GM19239 (cell line): ENCODE data around the gene DAGLB.
"Not testable (repeated sequence)": the region's sequence is repeated elsewhere in the genome, so short reads cannot be mapped to it uniquely, and the experiment has no call there.

Experiments
- DNase-seq: peaks from one replicate; pipeline ENCODE4 v3.0.0; 2011; ENCODE audit warnings: low spot score; ENCODE audit not compliant: insufficient read length
- FAIRE-seq: peaks from 2 replicates; lab custom pipeline; 2011; peaks lifted over from hg19 to GRCh38; lab: Jason Lieb, UNC

The DAGLB gene

DNA sequence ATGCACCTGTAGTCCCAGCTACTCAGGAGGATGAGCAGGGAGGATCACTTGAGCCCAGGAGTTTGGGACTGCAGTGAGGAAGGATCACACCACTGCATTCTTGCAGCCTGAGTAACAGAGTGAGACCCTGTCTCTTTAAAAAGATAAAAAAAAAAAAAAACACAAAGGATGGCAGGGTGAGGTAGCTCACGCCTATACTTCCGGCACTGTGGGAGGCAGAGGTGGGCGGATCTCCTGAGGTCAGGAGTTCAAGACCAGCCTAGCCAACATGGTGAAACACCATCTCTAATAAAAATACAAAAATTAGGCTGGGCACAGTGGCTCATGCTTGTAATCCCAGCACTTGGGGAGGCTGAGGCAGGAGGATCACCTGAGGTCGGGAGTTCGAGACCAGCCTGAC is 15.9 kb upstream of the DAGLB start:
- FAIRE-seq: not testable (repeated sequence)

DNA sequence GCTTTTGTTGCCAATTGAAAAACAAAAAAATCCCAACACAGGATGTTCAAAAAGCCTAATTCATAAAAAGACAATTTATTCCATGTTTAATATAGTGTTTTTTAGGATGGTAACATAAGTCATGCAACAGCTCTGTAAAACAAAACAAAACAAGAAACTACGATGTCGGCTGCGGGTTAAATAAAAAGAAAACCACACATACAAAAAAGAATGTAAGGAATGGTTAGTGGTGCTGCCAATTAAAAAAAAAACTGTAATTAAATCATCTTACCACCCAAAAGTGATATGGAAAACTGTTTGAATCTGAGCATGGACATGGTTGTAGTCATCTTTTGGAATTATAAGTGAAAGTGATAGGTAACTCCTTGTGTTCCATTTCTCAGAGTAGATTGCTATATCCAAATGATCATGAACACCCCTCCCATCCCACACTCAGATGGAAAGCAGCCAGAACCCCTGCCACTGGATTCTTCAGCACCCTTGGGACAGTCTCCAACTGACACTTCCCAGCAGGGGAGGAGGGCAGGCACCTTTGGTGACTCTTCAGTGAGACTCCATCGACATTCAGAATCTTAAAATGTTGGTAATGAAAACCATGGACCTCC is 14.3 kb upstream of the DAGLB start:
- no peak for DNase-seq
- no peak for FAIRE-seq

More for the DNA sequence above, 15.9 kb upstream of the DAGLB start:
- DNase-seq: not testable (repeated sequence)

DNA sequence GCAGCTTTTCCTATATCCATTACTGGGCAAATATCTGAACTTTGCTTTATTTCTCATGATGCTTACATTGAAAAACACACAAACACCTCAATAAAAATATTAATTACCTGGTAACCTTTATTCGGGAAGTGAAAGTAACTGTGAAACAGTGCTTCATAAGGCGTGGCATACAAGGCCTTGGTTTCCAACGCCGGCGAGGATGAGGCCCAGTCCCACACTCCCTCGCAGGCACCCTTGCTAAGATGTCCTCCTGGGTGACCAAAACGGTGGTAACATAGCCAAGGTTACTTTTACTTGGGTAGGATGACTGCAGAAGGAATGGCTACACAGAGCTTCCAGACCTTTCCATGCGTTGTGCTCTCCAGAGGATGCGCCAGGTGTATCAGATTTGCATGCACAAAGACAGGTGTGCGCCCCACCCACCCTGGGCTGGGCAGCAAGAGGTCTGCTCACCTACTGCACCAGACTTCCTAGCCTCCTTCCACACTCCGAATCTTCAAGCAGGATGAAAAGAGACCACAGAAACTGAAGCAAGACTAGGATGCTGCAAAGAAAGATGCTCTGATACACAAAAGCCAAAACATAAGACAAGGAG is 13.3 kb upstream of the DAGLB start:
- DNase-seq: no peak
- FAIRE-seq: no peak

DNA sequence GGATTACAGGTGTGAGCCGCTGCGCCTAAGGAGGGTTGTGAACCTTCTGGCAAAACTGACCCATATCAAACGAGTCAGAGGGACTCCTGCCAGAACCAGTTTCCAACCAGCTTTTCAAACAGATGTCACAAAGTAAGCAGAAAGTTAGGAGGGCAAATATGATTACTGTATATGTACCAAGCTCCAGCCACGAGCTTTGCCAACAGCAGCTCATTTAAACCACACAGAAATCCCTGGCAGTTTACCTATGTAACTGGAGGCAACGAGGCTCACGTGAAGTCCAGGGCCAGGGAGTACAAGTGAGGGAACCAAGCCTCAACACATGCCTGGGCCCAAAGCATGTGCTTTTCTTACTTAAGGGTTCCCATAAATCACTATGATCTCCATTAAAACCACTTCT is 12.5 kb upstream of the DAGLB start:
- DNase-seq: no peak

GRCh38 chr7:6458676-6459075 is 10.9 kb upstream of the DAGLB start:
- not testable (repeated sequence) for DNase-seq, FAIRE-seq

More for the DNA sequence above, 12.5 kb upstream of the DAGLB start:
- FAIRE-seq: no peak

GRCh38 chr7:6453734-6454133 is 6.0 kb upstream of the DAGLB start:
- DNase-seq (no peak), FAIRE-seq (no peak)

GRCh38 chr7:6451224-6451705 is 3.5 kb upstream of the DAGLB start:
- FAIRE-seq (no peak), DNase-seq (no peak)

- not testable (repeated sequence) for DNase-seq, FAIRE-seq
Measured at GRCh38 chr7:6450591-6450990, 2.8 kb upstream of the DAGLB start.

DNA sequence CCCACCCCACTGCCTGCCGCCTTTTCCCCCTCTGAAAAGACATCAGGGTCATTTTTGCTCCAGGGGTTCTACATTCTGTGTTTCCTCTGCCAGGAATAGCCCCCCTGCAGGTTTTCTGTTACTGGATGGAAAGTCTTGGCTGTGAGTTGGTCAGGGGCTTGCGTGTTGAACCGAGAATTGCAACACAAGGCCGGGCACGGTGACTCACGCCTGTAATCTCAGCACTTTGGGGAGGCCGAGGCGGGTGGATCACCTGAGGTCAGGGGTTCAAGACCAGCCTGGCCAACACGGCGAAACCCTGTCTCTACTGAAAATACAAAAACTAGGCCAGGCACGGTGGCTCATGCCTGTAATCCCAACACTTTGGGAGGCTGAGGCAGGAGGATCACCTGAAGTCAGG is 2.1 kb upstream of the DAGLB start:
- not testable (repeated sequence) for FAIRE-seq, DNase-seq

DNA sequence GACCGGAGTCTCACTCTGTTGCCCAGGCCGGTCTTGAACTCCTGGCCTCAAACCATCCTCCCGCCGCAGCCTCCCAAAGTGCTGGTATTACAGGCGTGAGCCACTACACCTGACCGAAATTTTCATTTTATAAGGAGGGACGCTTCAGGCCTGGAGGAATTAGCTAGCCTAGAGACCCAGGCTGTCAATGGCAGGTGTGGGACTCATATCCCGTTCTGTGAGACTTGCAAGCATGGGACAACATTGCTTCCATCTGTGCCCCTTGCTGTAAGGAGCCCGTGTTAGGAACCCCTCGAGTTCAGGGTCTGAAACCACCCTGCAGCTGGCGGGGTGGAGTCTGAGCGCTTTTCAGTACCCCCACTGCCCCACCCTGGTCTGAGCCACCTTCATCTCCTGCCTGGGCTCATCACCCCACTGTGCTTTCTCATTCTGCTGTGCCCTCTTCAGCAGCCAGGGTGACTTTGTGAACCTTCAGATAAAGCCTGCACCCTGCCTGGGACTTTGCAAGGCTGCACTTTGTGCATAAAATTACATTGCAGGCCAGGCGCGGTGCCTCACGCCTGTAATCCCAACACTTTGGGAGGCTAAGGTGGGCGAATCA is 1.3 kb upstream of the DAGLB start:
- FAIRE-seq (no peak), DNase-seq (no peak)

DNA sequence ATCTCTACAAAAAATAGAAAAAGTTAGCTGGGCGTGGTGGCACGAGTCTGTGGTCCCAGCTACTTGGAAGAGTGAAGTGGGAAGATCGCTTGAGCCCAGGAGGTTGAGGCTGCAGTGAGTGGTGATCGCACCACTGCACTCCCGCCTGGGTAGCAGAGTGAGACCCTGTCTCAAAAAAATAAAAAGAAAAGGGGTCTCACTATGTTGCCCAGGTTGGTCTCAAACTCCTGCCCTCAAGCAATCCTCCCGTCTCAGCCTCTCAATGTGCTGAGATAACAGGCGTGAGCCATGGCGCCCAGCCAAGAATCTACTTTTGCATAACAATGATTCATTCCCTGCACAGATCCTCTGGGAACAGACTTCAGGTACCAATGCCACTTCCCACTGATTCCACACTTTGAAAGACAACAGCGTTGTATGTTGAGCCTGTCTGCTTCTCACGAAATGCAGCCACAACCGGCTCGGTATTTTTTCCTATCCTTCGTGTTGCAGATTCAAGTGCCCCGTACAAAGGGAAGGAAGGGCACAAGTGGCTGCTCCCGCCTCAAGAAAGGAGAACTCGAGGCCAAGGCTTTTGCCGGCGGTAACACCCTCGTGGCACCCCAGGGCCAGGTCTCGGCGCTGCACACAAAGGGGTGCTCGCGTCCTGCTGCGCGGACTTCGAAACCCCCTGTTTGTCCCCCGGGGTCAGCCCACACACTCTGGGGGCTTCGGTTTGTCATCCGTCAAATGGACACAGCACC is 745 bp downstream of the DAGLB start:
- no peak for DNase-seq
- no peak for FAIRE-seq

- FAIRE-seq (no peak), DNase-seq (no peak)
Measured at GRCh38 chr7:6444516-6445269, 3.1 kb downstream of the DAGLB start.

DNA sequence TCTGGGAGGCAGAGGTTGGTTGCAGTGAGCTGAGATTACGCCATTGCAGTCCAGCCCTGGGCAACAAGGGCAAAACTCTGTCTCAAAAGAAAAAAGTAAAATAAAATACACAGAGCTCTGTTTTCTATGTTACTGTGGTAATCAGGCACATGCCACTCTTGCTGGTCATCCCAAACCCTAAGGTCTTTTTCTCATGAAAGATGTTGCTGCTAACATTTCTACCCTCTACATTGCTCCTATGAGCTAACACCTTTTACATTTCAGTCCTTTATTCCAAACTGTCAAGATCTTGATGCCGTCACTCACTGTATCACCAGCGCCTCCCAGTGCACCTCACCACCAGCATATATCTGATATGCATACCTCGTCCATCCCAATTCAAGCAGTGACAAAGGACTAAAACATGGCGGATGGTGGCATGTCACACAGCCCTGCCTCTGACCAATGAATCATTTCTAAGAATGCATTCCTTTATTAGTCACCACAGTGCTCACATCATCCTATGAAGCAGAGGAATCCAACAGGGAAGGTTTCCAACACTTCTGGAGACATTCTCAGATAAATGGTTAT is 4.3 kb downstream of the DAGLB start:
- FAIRE-seq (no peak), DNase-seq (no peak)

- no peak for FAIRE-seq
- no peak for DNase-seq
Measured at GRCh38 chr7:6442114-6442513, 5.6 kb downstream of the DAGLB start.

DNA sequence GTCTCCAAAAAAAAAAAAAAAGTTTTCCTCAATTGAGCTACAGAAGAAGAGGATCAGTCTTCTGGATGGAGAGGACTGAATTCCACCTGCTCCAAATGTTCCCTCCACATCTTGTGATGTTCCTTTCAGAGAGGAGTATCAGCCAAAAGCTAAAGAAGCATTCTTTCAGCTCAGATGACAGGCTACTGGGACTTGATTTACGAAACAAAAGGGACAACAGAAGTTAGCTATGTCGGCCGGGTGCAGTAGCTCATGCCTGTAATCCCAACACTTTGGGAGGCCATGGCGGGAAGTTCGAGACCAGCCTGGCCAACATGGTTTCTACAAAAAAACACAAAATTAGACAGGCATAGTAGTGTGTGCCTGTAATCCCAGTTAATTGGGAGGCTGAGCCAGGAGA is 7.4 kb downstream of the DAGLB start:
- DNase-seq: no peak
- FAIRE-seq: no peak

GRCh38 chr7:6438427-6438826 is 9.3 kb downstream of the DAGLB start:
- FAIRE-seq (no peak), DNase-seq (no peak)

DNA sequence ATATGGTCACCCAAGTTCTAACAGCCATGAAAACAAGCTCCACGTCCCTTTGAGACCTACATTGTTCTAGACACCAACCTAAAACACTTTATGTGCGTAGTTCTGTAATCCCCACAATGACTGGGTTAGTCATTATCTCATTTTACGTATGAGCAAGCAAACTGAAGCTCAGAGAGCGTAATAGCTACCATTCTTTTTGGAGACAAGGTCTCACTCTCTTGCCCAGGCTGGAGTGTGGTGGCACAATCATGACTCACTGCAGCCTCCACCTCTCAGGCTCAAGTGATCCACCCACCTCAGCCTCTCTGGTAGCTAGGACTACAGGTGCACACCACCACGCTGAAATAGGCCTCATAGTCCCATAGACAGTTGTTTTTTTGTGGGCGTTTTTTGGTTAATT is 10.5 kb downstream of the DAGLB start:
- no peak for FAIRE-seq
- no peak for DNase-seq

- DNase-seq (no peak), FAIRE-seq (no peak)
Measured at GRCh38 chr7:6436385-6436685, 11.4 kb downstream of the DAGLB start.

DNA sequence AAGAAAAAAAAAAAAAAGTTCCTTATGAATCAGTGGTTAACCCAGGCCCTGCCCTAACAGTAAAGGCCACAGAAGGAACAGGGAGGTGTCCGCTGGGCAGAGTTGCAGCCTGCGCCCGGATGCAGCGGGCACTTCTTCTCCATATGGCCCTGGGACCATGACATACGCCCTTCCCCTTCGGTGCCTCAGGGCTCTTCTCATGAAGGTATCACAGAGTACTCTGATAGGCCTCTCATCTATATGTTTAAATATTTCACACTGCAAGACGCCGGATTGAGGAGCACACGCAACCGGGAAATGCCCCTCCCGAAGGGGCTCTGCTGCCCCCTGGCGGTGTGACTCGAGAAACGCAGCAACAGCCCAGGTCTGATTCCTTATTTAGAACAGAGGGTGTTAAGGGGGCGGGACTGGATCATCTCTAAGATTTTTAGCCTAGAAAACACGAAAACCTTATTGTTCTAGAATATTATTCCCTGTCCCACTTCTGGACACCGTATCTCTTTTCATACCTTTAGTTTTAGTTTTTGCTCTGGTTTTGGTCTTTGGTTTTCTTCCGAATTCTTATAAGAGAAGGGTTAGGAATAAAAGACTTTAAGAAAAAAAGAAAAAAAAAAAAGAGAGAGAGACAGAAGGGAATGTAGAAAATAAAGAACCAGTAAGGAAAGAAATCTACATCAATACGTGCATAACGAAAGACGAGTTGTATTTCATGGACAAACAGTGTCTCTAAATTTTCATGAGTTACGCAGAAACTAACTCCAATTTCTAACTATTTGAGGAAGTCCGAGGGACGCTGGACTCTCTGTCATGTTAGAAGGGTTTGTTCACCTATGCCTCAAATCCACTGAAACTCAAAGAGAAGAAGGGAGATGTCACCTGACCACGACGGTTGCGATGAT is 12.0 kb downstream of the DAGLB start:
- FAIRE-seq: peak; percentile 95

More for the DNA sequence above, 12.0 kb downstream of the DAGLB start:
- DNase-seq: peak; percentile 88
